Dendritic cell treated with granulocyte-macrophage colony-stimulating factor and Interleukin-4, amounts not matched to agents 40 ng/mL and 50 ng/mL, for 4 days (primary cell): ENCODE data around the gene LCE1F.

Source experiments
- H3K27ac Mint-ChIP-seq: one replicate; pipeline ENCODE4 v1.8.0; 2022; ENCODE audit warnings: mild to moderate bottlenecking, mixed read lengths
- H3K27me3 Mint-ChIP-seq: one replicate; pipeline ENCODE4 v1.8.0; 2022; ENCODE audit warnings: mild to moderate bottlenecking, mixed read lengths
- H3K36me3 Mint-ChIP-seq: one replicate; pipeline ENCODE4 v1.8.0; 2022; ENCODE audit warnings: low read depth, mixed read lengths
- H3K4me1 Mint-ChIP-seq: one replicate; pipeline ENCODE4 v1.8.0; 2022; ENCODE audit warnings: low read depth, mixed read lengths
- H3K4me3 Mint-ChIP-seq: one replicate; pipeline ENCODE4 v1.8.0; 2022; ENCODE audit warnings: mild to moderate bottlenecking, moderate library complexity, mixed read lengths
- H3K9me3 Mint-ChIP-seq: one replicate; pipeline ENCODE4 v1.8.0; 2022; ENCODE audit warnings: mixed read lengths
- intact Hi-C: fragments of 100-400 bp; cut with micrococcal nuclease; formaldehyde crosslinking; loops from one replicate; pipeline ENCODE4 v1.15.0; 2022

Gene LCE1F

DNA sequence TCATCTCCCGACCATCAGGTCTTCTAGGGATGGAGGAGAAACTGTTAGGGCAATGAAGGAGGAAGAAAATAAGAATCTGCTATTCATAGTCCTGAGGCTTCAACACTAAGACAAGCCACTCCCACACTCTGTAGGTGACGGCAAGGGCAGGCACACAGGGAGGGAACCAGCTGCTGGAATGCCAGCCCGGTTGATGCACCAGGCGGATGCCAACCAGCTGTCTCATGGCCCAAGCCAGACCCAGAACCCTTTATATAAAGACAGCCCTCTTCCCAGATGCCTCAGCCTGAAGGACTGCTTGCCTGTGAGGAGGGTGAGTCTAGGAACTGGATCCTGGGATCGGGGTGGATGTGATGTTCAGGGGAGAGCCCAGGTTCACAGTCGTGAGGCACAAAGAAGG is 17.2 kb upstream of the LCE1F start, which contains the start of gene KPRP:
TSS of gene KPRP (plus strand) at position 279 of the 400 bp plus-strand sequence. CDS start 1,564 bp downstream, outside the sequence.
- intact Hi-C loops: no loop called here
- Mint-ChIP-seq H3K27me3 (peaks cover 3% of the 10 kb centered on the region), H3K4me1 (no peaks in the 10 kb centered on the region), H3K27ac (no peak within 1 kb of the TSS), H3K9me3 (no peaks in the 10 kb centered on the region), H3K36me3 (no peaks in the 10 kb centered on the region), H3K4me3 (no peak within 1 kb of the TSS)

- no peaks in the 10 kb centered on the region for H3K36me3 Mint-ChIP-seq
- H3K27me3 Mint-ChIP-seq: peaks cover 2% of the 10 kb centered on the region
- H3K9me3 Mint-ChIP-seq: no peaks in the 10 kb centered on the region
- intact Hi-C loops: no loop called here
- no peaks in the 10 kb centered on the region for H3K4me1 Mint-ChIP-seq
- H3K27ac Mint-ChIP-seq: no peak overlapping the region
- no peak overlapping the region for H3K4me3 Mint-ChIP-seq
Measured at GRCh38 chr1:152758636-152759035, 16.3 kb upstream of the LCE1F start.

GRCh38 chr1:152759453-152760173 is 15.3 kb upstream of the LCE1F start:
- Mint-ChIP-seq H3K9me3 (no peaks in the 10 kb centered on the region), H3K27me3 (peaks cover 2% of the 10 kb centered on the region), H3K27ac (no peak overlapping the region), H3K4me3 (no peak overlapping the region), H3K36me3 (no peaks in the 10 kb centered on the region), H3K4me1 (no peaks in the 10 kb centered on the region)
- intact Hi-C loops: no loop called here

GRCh38 chr1:152760551-152761190 is 14.3 kb upstream of the LCE1F start:
- Mint-ChIP-seq H3K27me3 (no peaks in the 10 kb centered on the region), H3K27ac (no peak overlapping the region), H3K4me1 (no peaks in the 10 kb centered on the region), H3K4me3 (no peak overlapping the region), H3K36me3 (no peaks in the 10 kb centered on the region), H3K9me3 (no peaks in the 10 kb centered on the region)
- intact Hi-C loops: no loop called here

DNA sequence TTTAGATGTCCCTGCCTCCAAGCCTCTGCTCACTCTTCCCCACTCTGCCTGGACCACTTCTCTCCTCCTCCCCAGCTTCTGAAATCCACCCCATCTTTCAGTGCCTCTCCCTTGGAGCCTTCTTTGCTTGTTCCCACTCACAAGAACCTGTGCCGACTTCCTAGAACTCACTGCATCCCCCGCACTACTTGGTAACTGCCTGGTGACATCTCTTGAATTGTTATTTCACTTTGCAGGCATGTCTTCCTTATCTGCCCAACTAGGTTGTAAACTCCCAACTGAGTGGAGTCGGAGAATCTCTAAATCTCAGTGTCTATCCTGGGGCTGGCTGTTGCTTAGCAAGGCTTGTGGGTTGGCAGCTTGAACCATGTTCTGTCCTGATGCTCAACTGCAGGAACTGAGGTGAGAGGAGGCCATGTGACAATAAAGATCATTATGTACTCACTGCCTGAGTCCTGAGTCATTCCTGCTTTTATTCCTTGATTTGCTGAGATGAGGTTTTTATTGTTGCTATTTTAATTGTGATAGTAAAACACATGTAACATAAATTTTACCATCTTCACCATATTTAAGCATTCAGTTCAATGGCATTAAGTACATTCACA is 13.2 kb upstream of the LCE1F start:
- Mint-ChIP-seq H3K4me3 (no peak overlapping the region), H3K27ac (no peak overlapping the region), H3K36me3 (no peaks in the 10 kb centered on the region), H3K9me3 (no peaks in the 10 kb centered on the region), H3K4me1 (no peaks in the 10 kb centered on the region), H3K27me3 (no peaks in the 10 kb centered on the region)
- intact Hi-C loops: no loop called here

DNA sequence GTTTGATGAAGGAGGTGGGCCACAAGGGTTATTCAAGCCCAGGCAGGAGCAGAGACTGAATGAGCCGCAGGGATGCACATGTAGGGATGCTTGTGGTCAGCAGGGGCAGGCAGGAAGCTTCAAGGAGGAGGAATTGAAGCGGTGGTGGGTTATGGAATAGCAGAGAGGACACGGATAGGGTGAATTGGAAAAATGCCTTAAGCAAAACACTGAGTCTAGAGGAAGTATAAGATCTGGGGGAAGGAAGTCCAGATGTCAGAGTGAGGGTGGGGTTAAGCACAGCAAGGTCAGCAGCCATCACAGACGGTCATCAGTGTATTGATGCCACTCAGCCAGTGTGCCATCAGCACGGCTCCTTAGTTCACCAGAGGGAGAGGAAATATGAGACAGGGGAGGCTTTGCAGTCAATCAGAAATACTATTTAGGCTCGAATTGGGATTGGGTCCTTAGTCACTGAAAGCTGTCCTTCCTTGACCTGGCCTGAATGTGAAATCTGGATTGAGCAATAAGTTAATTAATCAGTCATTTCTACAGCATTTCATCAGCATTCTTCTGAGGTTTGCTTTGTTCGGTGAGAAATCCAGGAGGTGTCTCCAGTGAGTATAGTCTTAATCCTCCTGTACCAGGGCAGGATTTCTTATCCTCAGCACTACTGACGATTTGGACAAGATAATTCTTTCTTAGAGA is 6.0 kb upstream of the LCE1F start:
- Mint-ChIP-seq H3K27ac (no peak overlapping the region), H3K36me3 (no peaks in the 10 kb centered on the region), H3K27me3 (peaks cover 3% of the 10 kb centered on the region), H3K9me3 (no peaks in the 10 kb centered on the region), H3K4me3 (no peak overlapping the region), H3K4me1 (no peaks in the 10 kb centered on the region)
- intact Hi-C loops: no loop called here

DNA sequence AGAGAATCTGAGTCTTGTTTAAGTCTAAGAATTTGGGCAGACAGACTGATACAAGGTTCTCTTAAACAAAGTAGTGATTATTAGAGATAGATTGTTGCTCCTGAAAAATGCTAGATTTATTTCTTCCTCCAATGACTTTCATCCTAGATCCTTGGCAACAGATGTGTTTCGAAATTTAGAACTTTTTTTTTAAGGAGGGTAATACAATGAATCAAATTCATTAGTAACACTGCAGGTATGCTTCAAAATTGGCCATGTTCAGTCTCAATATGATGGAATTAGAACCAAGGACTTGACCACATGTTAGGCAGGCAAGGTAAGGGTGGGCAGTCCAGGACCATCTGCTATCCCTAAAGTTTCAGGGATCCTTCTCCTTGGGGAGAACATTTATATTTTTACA is 4.5 kb upstream of the LCE1F start:
- H3K27ac Mint-ChIP-seq: no peak overlapping the region
- no peaks in the 10 kb centered on the region for H3K9me3 Mint-ChIP-seq
- intact Hi-C loops: no loop called here
- H3K4me3 Mint-ChIP-seq: no peak overlapping the region
- H3K4me1 Mint-ChIP-seq: no peaks in the 10 kb centered on the region
- peaks cover 6% of the 10 kb centered on the region for H3K27me3 Mint-ChIP-seq
- no peaks in the 10 kb centered on the region for H3K36me3 Mint-ChIP-seq

GRCh38 chr1:152776361-152776760 is 1.4 kb downstream of the LCE1F start:
- no peaks in the 10 kb centered on the region for H3K4me1 Mint-ChIP-seq
- no peaks in the 10 kb centered on the region for H3K36me3 Mint-ChIP-seq
- no peak overlapping the region for H3K27ac Mint-ChIP-seq
- H3K9me3 Mint-ChIP-seq: no peaks in the 10 kb centered on the region
- peaks cover 6% of the 10 kb centered on the region for H3K27me3 Mint-ChIP-seq
- intact Hi-C loops: no loop called here
- H3K4me3 Mint-ChIP-seq: no peak overlapping the region

DNA sequence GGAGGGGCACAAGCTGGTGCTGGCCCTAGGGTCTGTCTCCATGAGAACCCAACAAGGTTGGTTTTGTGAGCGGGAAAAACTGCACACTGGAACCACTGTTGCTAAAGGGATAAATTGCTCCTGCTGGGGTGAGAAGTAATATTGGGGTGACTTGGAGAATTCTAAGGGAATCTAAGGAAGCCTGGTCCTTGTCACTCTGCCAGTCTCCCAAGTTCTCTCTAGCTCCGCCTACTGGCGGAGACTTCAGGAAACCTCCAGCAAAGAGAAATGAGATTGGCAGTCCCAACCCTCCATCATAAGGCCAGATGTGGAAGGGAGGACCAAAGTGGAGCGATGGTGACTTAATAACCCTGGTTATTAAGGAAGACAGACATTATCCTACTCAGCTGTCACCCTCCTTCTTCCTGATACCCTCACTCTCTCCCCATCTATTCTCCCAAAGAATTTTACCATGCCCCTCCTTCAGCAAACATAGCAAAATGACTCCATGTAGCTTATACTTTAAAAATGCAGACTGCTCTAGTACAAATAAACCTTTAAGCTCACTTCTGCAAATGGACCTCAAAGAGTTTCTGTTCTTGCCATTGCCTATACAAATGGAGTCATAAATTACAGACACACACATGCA is 2.7 kb downstream of the LCE1F start:
- Mint-ChIP-seq H3K36me3 (no peaks in the 10 kb centered on the region), H3K27me3 (peaks cover 6% of the 10 kb centered on the region), H3K9me3 (no peaks in the 10 kb centered on the region), H3K4me3 (no peak overlapping the region), H3K27ac (no peak overlapping the region), H3K4me1 (no peaks in the 10 kb centered on the region)
- intact Hi-C loops: no loop called here

GRCh38 chr1:152783095-152783494 is 8.2 kb downstream of the LCE1F start:
- Mint-ChIP-seq H3K9me3 (no peaks in the 10 kb centered on the region), H3K27ac (no peak overlapping the region), H3K4me1 (no peaks in the 10 kb centered on the region), H3K36me3 (no peaks in the 10 kb centered on the region), H3K27me3 (peaks cover 21% of the 10 kb centered on the region), H3K4me3 (no peak overlapping the region)
- intact Hi-C loops: no loop called here

GRCh38 chr1:152786077-152786476 is 11.1 kb downstream of the LCE1F start, which contains the start of gene LCE1E:
LCE1E (plus strand) TSS chr1:152786257; CDS start chr1:152787300, 1,043 bp downstream.
- Mint-ChIP-seq H3K4me1 (no peaks in the 10 kb centered on the region), H3K4me3 (no peak within 1 kb of the TSS), H3K36me3 (no peaks in the 10 kb centered on the region), H3K27ac (no peak within 1 kb of the TSS), H3K27me3 (peaks cover 24% of the 10 kb centered on the region), H3K9me3 (no peaks in the 10 kb centered on the region)
- intact Hi-C loops: no loop called here

GRCh38 chr1:152795686-152796085 is 20.7 kb downstream of the LCE1F start:
- H3K4me1 Mint-ChIP-seq: no peaks in the 10 kb centered on the region
- intact Hi-C loops: no loop called here
- no peaks in the 10 kb centered on the region for H3K9me3 Mint-ChIP-seq
- H3K27ac Mint-ChIP-seq: no peak overlapping the region
- peaks cover 8% of the 10 kb centered on the region for H3K27me3 Mint-ChIP-seq
- H3K4me3 Mint-ChIP-seq: no peak overlapping the region
- no peaks in the 10 kb centered on the region for H3K36me3 Mint-ChIP-seq

- Mint-ChIP-seq H3K36me3 (no peaks in the 10 kb centered on the region), H3K27ac (no peak within 1 kb of the TSS), H3K9me3 (no peaks in the 10 kb centered on the region), H3K4me1 (no peaks in the 10 kb centered on the region), H3K27me3 (peaks cover 8% of the 10 kb centered on the region), H3K4me3 (no peak within 1 kb of the TSS)
- intact Hi-C loops: no loop called here
Measured at GRCh38 chr1:152796421-152796820, 21.5 kb downstream of the LCE1F start, which contains the start of gene LCE1D. LCE1D (plus strand) TSS chr1:152796721; CDS start chr1:152797795, 1,074 bp downstream.
